MG63 (cell line): Measurements from ENCODE around the gene GEMIN2. TPM values are rescaled to one million over a fixed set of nuclear protein-coding genes. Genes with fewer than 3 reads are reported as not detected.
A peak's percentile ranks its signal among the peaks of the same experiment; 100 is the strongest.
"Not testable (repeated sequence)": the region's sequence is repeated elsewhere in the genome, so short reads cannot be mapped to it uniquely, and the experiment has no call there.

Source experiments
- DNase-seq: peaks from one replicate; pipeline ENCODE4 v3.0.0-alpha.2; 2020
- H3K27me3 ChIP-seq: fragments of 250-450 bp; sonication (Bioruptor Pico); 2 replicates; pipeline ENCODE4 v1.5.1; 2020; ENCODE audit warnings: mild to moderate bottlenecking, moderate library complexity
- H3K36me3 ChIP-seq: fragments of 250-450 bp; sonication (Bioruptor Pico); 2 replicates; pipeline ENCODE4 v1.5.1; 2020; ENCODE audit warnings: mild to moderate bottlenecking, moderate library complexity
- H3K4me3 ChIP-seq: fragments of 250-450 bp; sonication (Bioruptor Pico); 2 replicates; pipeline ENCODE4 v1.5.1; 2020; ENCODE audit warnings: mild to moderate bottlenecking, moderate library complexity
- H3K9me3 ChIP-seq: fragments of 250-450 bp; sonication (Bioruptor Pico); 2 replicates; pipeline ENCODE4 v1.5.1; 2020; ENCODE audit warnings: mild to moderate bottlenecking, moderate library complexity
- total RNA-seq: library from RNA; depleted of rRNA; stranded (reverse); fragments of >200 nt; shearing (Covaris generic); gene quantifications from 2 replicates; pipeline ENCODE4 v1.2.3, GENCODE V29; 2014; ENCODE audit warnings: low replicate concordance

The GEMIN2 gene
- total RNA-seq, 1 experiment from 2014 or later: 33.7 TPM

DNA sequence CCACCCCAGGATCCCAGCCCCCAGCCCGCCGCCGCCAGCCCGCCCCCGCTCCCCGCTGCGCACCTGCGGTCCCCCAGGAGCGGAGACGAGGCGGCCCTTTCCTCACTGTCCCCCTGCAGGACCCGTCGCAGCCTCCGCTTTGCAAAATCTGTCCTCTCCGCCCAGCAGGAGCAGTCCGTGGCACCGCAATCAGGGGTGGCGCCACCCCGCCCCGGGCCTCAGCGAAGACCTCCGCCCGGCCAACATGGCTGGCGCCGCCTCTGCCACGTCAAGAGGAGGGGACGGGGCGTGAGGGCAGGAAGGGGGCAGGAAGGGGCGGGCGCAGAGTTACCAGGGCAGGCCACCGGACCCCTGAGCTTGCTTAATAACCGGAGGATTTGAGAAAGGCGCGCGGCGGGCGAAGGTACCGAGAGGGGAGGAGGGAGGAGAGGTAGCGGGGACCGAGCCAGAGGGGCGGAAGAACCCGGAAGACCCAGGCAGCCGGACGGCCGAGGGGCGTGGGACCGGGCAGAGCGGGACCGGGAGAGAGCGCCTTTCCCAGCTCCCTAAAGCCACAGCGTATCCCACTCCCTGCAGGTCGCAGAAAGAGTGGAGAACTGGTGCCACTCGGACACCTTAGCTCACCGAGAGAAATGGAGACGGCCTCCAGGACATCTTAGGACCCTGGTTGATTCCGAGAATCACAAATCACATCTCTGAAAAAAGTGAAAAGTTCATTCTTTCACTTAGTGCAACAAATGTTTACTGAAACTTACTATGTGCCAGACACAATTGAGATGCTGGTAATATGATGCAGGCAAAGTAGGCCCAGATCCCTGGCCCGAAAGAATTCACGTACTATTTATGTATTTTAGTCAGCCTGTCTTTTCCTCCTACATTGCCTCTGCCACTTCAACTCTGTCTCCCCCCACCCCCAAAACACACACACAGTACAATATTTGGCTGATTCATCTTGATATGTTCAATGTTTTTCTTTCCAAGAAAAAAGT is 10.9 kb upstream of the GEMIN2 start, which contains the start of gene SEC23A:
SEC23A (minus strand) TSS at position 267 of the 989 bp plus-strand sequence. CDS start 7,117 bp downstream, outside the sequence.
- no peaks in the 10 kb centered on the region for H3K36me3 ChIP-seq
- peak; percentile 88 for DNase-seq
- no peaks in the 10 kb centered on the region for H3K9me3 ChIP-seq
- H3K4me3 ChIP-seq: peak within 1 kb of the TSS; percentile 82
- H3K27me3 ChIP-seq: no peaks in the 10 kb centered on the region

GRCh38 chr14:39104078-39104801 is 9.9 kb upstream of the GEMIN2 start:
- not testable (repeated sequence) for H3K9me3 ChIP-seq, H3K36me3 ChIP-seq, H3K27me3 ChIP-seq

GRCh38 chr14:39107591-39107996 is 6.5 kb upstream of the GEMIN2 start:
- no peak for DNase-seq
- no peaks in the 10 kb centered on the region for H3K27me3 ChIP-seq
- no peak overlapping the region for H3K4me3 ChIP-seq
- no peaks in the 10 kb centered on the region for H3K36me3 ChIP-seq
- H3K9me3 ChIP-seq: no peaks in the 10 kb centered on the region

More at GRCh38 chr14:39104078-39104801, 9.9 kb upstream of the GEMIN2 start:
- DNase-seq: not testable (repeated sequence)
- peak overlapping the region; percentile 82 for H3K4me3 ChIP-seq

DNA sequence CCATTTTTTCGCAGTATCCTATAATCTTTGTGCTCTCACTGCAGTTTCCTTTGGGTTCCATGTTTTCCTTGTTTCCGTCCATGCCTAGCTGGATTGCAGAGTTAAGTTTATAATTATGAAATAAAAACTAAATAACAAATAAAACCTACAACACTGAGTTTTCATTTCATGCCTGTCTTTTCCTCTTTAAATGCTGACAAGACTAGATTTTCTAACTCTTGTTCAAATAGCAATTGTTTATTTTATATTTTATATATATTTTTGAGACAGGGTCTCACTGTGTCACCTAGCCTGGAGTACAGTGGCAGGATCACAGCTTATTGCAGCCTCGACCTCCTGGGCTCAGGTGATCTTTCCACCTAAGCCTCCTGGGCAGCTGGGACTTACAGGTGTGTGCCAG is 5.3 kb upstream of the GEMIN2 start:
- DNase-seq: no peak
- no peaks in the 10 kb centered on the region for H3K36me3 ChIP-seq
- H3K4me3 ChIP-seq: no peak overlapping the region
- H3K27me3 ChIP-seq: no peaks in the 10 kb centered on the region
- no peaks in the 10 kb centered on the region for H3K9me3 ChIP-seq

- DNase-seq: no peak
- H3K27me3 ChIP-seq: no peaks in the 10 kb centered on the region
- H3K36me3 ChIP-seq: no peaks in the 10 kb centered on the region
- H3K4me3 ChIP-seq: no peak overlapping the region
- H3K9me3 ChIP-seq: no peaks in the 10 kb centered on the region
Measured at GRCh38 chr14:39109893-39110715, 4.0 kb upstream of the GEMIN2 start.

DNA sequence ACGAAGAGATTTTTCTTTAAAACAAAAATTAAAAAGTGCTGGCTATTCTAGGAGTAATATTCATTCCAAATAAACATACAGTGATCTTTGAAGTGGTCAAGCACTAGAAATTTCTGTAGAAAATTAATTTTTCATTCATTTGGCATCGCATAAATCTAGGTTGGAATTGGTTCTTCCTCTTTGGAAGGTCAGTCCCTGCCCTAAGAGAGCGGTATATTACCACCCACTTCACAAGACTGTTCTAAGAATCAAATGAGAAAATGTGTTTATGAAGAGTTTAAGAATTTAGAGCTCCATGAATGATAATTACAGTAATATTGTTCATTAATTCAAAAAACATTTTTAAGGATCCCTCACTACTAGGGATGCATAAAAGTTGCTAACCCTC is 444 bp upstream of the GEMIN2 start:
- no peak for DNase-seq
- no peaks in the 10 kb centered on the region; the same call in 1 of the 2 replicates for H3K36me3 ChIP-seq
- H3K27me3 ChIP-seq: no peaks in the 10 kb centered on the region
- no peaks in the 10 kb centered on the region for H3K9me3 ChIP-seq
- peak overlapping the region; percentile 77 for H3K4me3 ChIP-seq

- Histone ChIP-seq H3K9me3 (no peaks in the 10 kb centered on the region), H3K4me3 (no peak overlapping the region), H3K27me3 (no peaks in the 10 kb centered on the region), H3K36me3 (peaks cover 21% of the 10 kb centered on the region)
- no peak for DNase-seq
Measured at GRCh38 chr14:39122330-39123138, 8.4 kb downstream of the GEMIN2 start.

- not testable (repeated sequence) for DNase-seq, H3K9me3 ChIP-seq, H3K27me3 ChIP-seq, H3K4me3 ChIP-seq
- H3K36me3 ChIP-seq: peaks cover 11% of the 10 kb centered on the region
Measured at GRCh38 chr14:39137835-39138234, 23.7 kb downstream of the GEMIN2 start.

- DNase-seq: no peak
- H3K27me3 ChIP-seq: no peaks in the 10 kb centered on the region
- H3K9me3 ChIP-seq: no peaks in the 10 kb centered on the region
- H3K36me3 ChIP-seq: peaks cover 11% of the 10 kb centered on the region
- no peak overlapping the region for H3K4me3 ChIP-seq
Measured at GRCh38 chr14:39138440-39138839, 24.3 kb downstream of the GEMIN2 start.

DNA sequence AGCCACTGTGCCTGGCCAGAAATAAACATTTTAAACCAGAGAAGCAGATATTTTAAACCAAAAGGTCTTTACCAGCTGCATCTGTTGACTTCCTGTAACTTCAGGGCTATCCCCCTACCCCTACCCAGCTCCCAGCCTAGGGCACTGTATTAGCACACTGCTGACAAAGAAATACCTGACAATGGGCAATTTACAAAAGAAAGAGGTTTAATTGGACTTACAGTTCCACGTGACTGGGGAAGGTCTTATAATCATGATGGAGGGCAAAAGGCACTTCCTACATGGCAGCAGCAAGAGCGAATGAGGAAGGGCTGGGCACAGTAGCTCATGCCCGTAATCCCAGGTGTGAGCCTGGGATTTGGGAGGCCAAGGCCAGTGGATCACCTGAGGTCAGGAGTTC is 26.0 kb downstream of the GEMIN2 start:
- Histone ChIP-seq H3K9me3 (no peaks in the 10 kb centered on the region), H3K4me3 (no peak overlapping the region), H3K27me3 (no peaks in the 10 kb centered on the region), H3K36me3 (peaks cover 5% of the 10 kb centered on the region)
- DNase-seq: no peak

GRCh38 chr14:39141623-39142022 is 27.5 kb downstream of the GEMIN2 start:
- not testable (repeated sequence) for DNase-seq, H3K9me3 ChIP-seq, H3K4me3 ChIP-seq, H3K36me3 ChIP-seq, H3K27me3 ChIP-seq

- not testable (repeated sequence) for H3K9me3 ChIP-seq, DNase-seq, H3K36me3 ChIP-seq, H3K4me3 ChIP-seq, H3K27me3 ChIP-seq
Measured at GRCh38 chr14:39143226-39143625, 29.1 kb downstream of the GEMIN2 start.

DNA sequence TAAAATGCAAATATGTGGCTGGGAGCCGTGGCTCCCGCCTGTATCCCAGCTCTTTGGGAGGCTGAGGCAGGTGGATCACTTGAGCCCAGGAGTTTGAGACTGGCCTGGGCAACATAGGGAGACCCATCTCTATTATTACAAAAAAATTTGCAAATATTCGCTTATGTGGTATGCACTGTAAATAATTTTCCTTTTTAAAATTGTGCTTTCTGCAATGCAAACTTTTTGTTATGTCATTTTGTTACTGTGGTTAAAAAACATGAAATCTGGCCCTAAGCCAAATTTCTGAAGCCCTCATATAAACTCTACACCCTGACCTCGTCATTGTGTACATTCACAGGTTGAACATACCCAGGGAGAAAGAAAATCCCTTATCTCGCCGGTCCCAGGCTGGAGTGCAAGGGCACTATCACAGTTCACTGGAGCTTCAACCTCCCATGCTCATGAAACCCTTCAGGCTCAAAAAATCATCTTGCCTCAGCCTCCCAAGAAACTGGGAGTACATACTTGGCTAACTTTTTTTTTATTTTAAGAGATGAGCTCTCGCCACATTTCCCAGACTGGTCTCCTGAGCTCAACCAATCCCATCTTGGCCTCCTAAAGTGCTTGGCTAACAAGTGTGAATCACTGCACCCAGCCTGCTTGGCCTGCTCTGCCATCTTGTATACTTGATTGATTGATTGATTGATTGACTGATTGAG is 31.3 kb downstream of the GEMIN2 start:
- Histone ChIP-seq H3K27me3 (no peaks in the 10 kb centered on the region), H3K36me3 (peaks cover 2% of the 10 kb centered on the region; the same call in 1 of the 2 replicates), H3K4me3 (no peak overlapping the region), H3K9me3 (no peaks in the 10 kb centered on the region)
- DNase-seq: no peak

GRCh38 chr14:39154594-39155189 is 40.6 kb downstream of the GEMIN2 start:
- Histone ChIP-seq H3K27me3 (no peaks in the 10 kb centered on the region), H3K36me3 (no peaks in the 10 kb centered on the region), H3K4me3 (no peak overlapping the region), H3K9me3 (no peaks in the 10 kb centered on the region)
- no peak for DNase-seq

DNA sequence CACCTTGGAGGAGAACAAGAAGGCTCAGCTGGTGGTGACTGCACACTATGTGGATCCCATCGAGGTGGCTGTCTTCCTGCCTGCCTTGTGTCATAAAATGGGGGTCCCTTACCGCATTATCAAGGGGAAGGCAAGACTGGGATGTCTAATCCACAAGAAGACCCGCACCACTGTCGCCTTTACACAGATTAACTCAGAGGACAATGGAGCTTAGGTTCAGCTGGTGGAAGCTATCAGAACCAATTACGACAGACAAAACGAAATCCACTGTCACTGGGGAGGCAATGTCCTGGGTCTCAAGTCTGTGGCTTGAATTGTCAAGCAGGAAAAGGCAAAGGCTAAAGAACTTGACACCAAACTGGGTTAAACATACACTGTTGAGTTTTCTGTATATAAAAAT is 43.4 kb downstream of the GEMIN2 start:
- no peaks in the 10 kb centered on the region for H3K36me3 ChIP-seq
- H3K9me3 ChIP-seq: no peaks in the 10 kb centered on the region
- no peak for DNase-seq
- no peaks in the 10 kb centered on the region for H3K27me3 ChIP-seq
- no peak overlapping the region for H3K4me3 ChIP-seq
